Daoy (cell line): Measurements from ENCODE around the gene PLAAT5. TPM values are rescaled to one million over a fixed set of nuclear protein-coding genes. Genes with fewer than 3 reads are reported as not detected.
A peak's percentile ranks its signal among the peaks of the same experiment; 100 is the strongest.

Experiments
- DNase-seq: peaks from one replicate; pipeline ENCODE4 v3.0.0-alpha.2; 2015; ENCODE audit warnings: low read depth
- total RNA-seq: library from RNA; depleted of rRNA; stranded (reverse); fragments of >200 nt; shearing (Covaris generic); gene quantifications from 2 replicates; pipeline ENCODE4 v1.2.3, GENCODE V29; 2014

PLAAT5 gene
- total RNA-seq, 1 experiment from 2014 or later, result not detected

GRCh38 chr11:63512816-63513215 lies 21.8 kb upstream of the PLAAT5 start:
- DNase-seq, result no peak

DNA sequence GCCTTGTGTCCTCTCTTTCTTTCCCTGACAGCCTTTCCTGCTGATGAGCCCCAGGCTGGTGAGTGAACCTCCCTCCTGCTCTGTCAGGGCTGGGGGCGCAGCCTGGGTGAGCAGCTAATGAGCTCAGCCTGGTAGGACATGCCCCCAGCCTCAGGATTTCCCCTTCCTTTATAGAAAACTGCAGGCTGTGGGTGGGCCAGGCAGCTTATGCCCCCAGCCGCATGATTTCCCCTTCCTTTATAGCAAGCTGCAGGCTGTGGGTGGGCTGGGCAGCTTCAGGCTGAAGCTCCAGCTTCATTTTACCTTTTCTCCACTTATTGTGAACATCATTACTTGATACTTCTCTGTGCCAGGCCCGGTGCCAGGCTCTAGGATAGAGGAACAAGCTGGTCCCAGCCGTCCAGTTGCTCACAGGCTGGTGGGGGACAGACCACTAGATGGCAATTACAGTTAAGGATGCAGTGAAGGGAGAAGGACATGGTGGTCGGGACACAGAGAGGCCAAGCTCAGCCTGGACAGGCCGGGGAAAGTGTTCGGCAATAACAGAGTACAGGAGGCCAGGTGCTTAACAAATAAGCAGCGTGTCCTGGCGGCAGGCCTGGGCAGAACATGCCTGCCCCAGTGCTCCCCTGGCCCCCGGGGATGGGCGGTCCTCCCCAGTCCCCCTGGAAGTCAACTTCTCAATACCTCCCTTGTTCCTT lies 20.2 kb upstream of the PLAAT5 start:
- DNase-seq, result no peak

GRCh38 chr11:63510360-63511047 lies 19.5 kb upstream of the PLAAT5 start:
- DNase-seq, result peak; percentile 69

DNA sequence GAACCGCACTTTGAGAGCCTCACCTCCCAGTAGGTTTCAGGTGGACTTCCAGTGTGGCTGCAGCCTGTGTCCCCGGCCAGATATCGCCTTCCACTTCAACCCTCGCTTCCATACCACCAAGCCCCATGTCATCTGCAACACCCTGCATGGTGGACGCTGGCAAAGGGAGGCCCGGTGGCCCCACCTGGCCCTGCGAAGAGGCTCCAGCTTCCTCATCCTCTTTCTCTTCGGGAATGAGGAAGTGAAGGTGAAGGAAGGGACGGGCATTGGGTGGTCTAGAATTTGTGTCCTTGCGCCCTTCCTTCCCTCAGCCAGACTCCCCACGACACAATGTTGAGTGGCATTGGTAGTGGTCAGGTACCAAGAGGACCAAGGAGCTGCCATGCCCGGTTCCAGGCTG lies 17.8 kb upstream of the PLAAT5 start:
- no peak for DNase-seq

- DNase-seq, result no peak
Observed at GRCh38 chr11:63508009-63508408, 17.0 kb upstream of the PLAAT5 start.

GRCh38 chr11:63507511-63507910 lies 16.5 kb upstream of the PLAAT5 start:
- DNase-seq, result no peak

- DNase-seq, result no peak
Observed at GRCh38 chr11:63506876-63507275, 15.9 kb upstream of the PLAAT5 start.

GRCh38 chr11:63505857-63506528 lies 15.0 kb upstream of the PLAAT5 start, which contains the start of gene LGALS12:
Gene LGALS12, plus strand, starts transcription at chr11:63506084. Its CDS starts 375 bp downstream, at chr11:63506459.
- peak; percentile 47 for DNase-seq

- no peak for DNase-seq
Observed at GRCh38 chr11:63504933-63505586, 14.1 kb upstream of the PLAAT5 start.

- DNase-seq, result no peak
Observed at GRCh38 chr11:63504054-63504453, 13.1 kb upstream of the PLAAT5 start.

DNA sequence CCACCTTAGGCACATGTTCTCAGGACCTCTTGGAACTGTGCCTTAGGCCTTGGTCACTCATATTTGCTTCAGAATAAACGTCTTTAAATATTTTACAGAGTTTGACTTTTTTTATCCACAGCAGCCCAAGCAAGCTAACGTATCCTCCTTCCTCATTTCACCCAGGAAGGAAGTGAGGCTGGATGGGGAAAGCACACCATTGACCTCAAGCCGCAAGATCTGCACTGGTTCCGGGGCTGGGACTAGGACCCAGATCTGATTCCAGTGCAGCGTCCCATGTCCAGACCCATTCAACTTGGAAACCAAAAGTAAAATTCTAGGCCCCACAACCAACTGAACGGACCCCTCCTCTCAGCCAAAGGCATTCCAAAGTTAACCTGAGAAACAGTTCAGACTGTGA lies 12.5 kb upstream of the PLAAT5 start:
- no peak for DNase-seq

GRCh38 chr11:63502252-63502820 lies 11.4 kb upstream of the PLAAT5 start:
- DNase-seq, result no peak

- no peak for DNase-seq
Observed at GRCh38 chr11:63501236-63501635, 10.3 kb upstream of the PLAAT5 start.

- no peak for DNase-seq
Observed at GRCh38 chr11:63499874-63500273, 8.9 kb upstream of the PLAAT5 start.

GRCh38 chr11:63494975-63495374 lies 4.0 kb upstream of the PLAAT5 start:
- no peak for DNase-seq

- DNase-seq, result no peak
Observed at GRCh38 chr11:63493127-63493526, 2.2 kb upstream of the PLAAT5 start.

DNA sequence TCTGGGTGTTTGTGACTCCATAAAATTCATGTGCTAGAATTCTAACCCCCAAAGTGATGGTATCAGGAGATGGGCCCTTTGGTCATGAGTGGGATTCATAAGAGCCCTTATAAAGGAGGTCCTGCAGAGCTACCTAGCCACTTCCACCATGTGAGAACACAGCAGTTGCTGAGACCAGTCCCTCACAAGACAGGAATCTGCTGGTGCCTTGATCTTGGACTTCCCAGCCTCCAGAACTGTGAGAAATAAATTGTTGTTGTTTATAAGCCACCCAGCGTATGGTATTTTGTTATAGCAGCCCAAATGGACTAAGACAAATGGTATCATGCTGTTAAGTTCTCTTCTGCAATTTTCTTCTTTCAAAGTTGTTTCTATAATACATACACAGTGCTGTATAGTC lies 1.5 kb upstream of the PLAAT5 start:
- DNase-seq, result no peak

DNA sequence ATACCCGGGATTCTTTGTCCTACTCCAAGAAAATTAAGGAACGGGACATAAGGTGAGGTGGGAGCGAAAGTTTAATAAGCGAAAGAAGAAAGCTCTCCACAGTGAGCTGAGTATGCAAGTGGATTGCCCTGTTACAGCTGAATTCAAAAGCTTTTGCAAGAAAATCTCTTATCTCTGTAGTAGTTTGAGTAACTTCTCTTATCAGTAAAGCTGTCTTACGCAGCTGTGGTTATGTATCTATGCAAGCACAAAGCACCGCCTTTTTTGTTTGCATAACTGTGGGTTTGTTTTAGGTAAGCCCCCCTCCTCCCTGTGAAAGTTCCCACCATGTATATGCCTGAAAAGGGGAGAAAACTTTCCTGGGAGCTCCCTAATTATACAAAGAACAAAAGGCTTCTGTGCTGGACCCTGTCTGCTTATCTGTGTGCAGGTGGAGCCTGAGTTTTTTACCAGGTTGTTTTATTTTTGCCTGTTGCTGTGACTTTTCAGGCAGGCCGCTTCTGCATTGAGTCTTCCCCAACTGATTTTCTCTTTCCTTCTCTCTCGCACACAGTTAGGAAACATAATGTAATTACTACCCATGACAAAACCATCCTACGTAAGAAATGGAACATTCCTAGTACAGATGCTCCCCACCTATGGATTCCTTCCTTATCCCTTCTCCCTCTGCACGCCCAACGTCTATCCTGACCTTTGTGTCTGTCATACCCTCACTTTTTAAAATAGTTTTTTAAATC lies 837 bp upstream of the PLAAT5 start:
- no peak for DNase-seq

DNA sequence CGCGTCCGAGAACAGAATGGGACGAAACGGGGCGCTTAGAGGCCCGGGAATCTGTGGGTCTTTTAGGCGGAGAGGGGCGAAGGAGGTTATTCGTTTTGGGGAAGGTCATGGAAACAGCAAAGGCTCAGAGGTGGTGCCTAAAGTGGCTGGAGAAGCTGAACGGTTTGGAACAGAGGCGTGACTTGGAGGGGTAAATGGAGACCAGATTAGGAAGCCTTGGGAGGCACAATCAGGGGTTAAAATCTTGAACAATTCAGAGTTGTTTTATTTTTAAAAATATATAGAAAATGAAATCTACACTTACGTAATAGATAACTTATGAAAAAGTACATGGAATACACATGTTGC lies 247 bp upstream of the PLAAT5 start:
- DNase-seq, result no peak

GRCh38 chr11:63489879-63490278 lies 1.1 kb downstream of the PLAAT5 start:
- DNase-seq, result no peak

DNA sequence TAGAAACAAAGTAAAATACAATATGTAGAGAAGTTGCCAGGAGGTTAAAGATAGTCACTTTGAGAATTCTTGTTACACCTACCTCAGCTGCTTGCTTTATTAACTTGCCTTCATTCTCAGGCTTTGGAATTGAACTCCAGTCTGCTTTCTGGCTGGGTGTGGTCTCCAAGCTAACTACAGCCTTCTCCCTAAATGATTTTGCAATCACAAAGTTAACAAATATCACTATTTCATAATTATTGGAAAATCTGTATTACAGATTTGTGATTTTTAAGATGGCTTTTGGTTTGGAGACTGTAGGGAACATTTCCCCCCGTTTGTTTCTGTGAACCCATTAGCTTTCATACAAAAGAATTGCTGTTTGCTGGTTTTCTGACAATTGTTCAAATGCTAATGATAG lies 2.2 kb downstream of the PLAAT5 start:
- no peak for DNase-seq
